Epithelial cell of esophagus (primary cell): Measurements from ENCODE around the gene TAF1.
"Not testable (repeated sequence)": the region's sequence is repeated elsewhere in the genome, so short reads cannot be mapped to it uniquely, and the experiment has no call there.

Experiments used
- DNase-seq: peaks from one replicate; pipeline ENCODE4 v3.0.0; 2010; ENCODE audit warnings: low read depth
- H3K4me3 ChIP-seq: 2 replicates; pipeline ENCODE4 v1.5.1; 2011; ENCODE audit warnings: mild to moderate bottlenecking, low read length, control low read depth
- CTCF ChIP-seq: IDR thresholded peaks from 2 replicates; pipeline ENCODE4 v1.5.1; 2011; ENCODE audit warnings: low read depth, mild to moderate bottlenecking, low read length, control low read depth, inconsistent platforms; ENCODE audit not compliant: insufficient read depth; ENCODE audit errors: missing control alignments

The TAF1 gene

GRCh38 chrX:71365875-71366673, at the start of gene TAF1:
TAF1 (plus strand) TSS chrX:71366357; CDS start chrX:71366375, 18 bp downstream.
- H3K4me3 ChIP-seq = peak within 1 kb of the TSS; percentile 79
- no peak for TF ChIP-seq CTCF
- DNase-seq = peak; percentile 96

GRCh38 chrX:71316959-71317358, 49.2 kb upstream of the TAF1 start:
- not testable (repeated sequence) for DNase-seq

GRCh38 chrX:71320126-71320525, 46.0 kb upstream of the TAF1 start:
- no peak for DNase-seq
- TF ChIP-seq CTCF = no peak
- H3K4me3 ChIP-seq = no peak overlapping the region

More at GRCh38 chrX:71316959-71317358, 49.2 kb upstream of the TAF1 start:
- H3K4me3 ChIP-seq = not testable (repeated sequence)

GRCh38 chrX:71321731-71322130, 44.4 kb upstream of the TAF1 start:
- TF ChIP-seq CTCF = no peak
- H3K4me3 ChIP-seq = no peak overlapping the region

GRCh38 chrX:71324452-71324851, 41.7 kb upstream of the TAF1 start:
- not testable (repeated sequence) for H3K4me3 ChIP-seq, DNase-seq

More at GRCh38 chrX:71321731-71322130, 44.4 kb upstream of the TAF1 start:
- DNase-seq = no peak

GRCh38 chrX:71326394-71326793, 39.8 kb upstream of the TAF1 start:
- no peak for DNase-seq
- no peak overlapping the region for H3K4me3 ChIP-seq
- TF ChIP-seq CTCF = no peak

GRCh38 chrX:71349151-71349665, 16.9 kb upstream of the TAF1 start:
- H3K4me3 ChIP-seq = not testable (repeated sequence)
- DNase-seq = peak; percentile 35

- not testable (repeated sequence) for DNase-seq, H3K4me3 ChIP-seq
Measured at GRCh38 chrX:71349867-71350266, 16.3 kb upstream of the TAF1 start.

GRCh38 chrX:71352439-71352838, 13.7 kb upstream of the TAF1 start:
- H3K4me3 ChIP-seq, DNase-seq: not testable (repeated sequence)
